HepG2 (cell line): ENCODE measurements around the gene TAPBP. TPM values are rescaled to one million over a fixed set of nuclear protein-coding genes. Genes with fewer than 3 reads are reported as not detected.

Experiments
- DMAP1 ChIP-seq: IDR thresholded peaks from 2 replicates; pipeline ENCODE4 v1.6.1; 2016
- DNMT3B ChIP-seq: conservative IDR thresholded peaks from 2 replicates; pipeline ENCODE4 v1.6.1; 2016; ENCODE audit warnings: missing biosample characterization, control low read depth
- ERF ChIP-seq: IDR thresholded peaks from 2 replicates; pipeline ENCODE4 v1.6.1; 2018; ENCODE audit warnings: missing biosample characterization, missing genetic modification reagents
- HHEX ChIP-seq: IDR thresholded peaks from 2 replicates; pipeline ENCODE4 v1.6.1; 2016; ENCODE audit warnings: control low read depth
- KAT7 ChIP-seq: IDR thresholded peaks from 2 replicates; pipeline ENCODE4 v1.6.1; 2018; ENCODE audit warnings: borderline replicate concordance, missing compliant biosample characterization
- RARA ChIP-seq: IDR thresholded peaks from 2 replicates; pipeline ENCODE4 v1.6.1; 2016; ENCODE audit warnings: missing genetic modification reagents, missing compliant biosample characterization
- TAF15 ChIP-seq: fragments of 200-400 bp; formaldehyde crosslinking; IDR thresholded peaks from one replicate; pipeline ENCODE4 v1.6.1; 2018; ENCODE audit warnings: mild to moderate bottlenecking, low read depth, low read length; ENCODE audit not compliant: poor library complexity, severe bottlenecking
- ZNF234 ChIP-seq: sonication (generic); formaldehyde crosslinking; conservative IDR thresholded peaks from 2 replicates; pipeline ENCODE4 v1.5.1; 2020; ENCODE audit warnings: mild to moderate bottlenecking, missing genetic modification reagents
- ZNF263 ChIP-seq: sonication (generic); formaldehyde crosslinking; IDR thresholded peaks from 2 replicates; pipeline ENCODE4 v1.4.0; 2020; ENCODE audit warnings: missing genetic modification reagents
- ZNF326 ChIP-seq: sonication (generic); formaldehyde crosslinking; IDR thresholded peaks from 2 replicates; pipeline ENCODE4 v1.4.0; 2020; ENCODE audit warnings: missing genetic modification reagents, borderline replicate concordance
- ZNF557 ChIP-seq: sonication (generic); formaldehyde crosslinking; IDR thresholded peaks from 2 replicates; pipeline ENCODE4 v1.4.0; 2020; ENCODE audit warnings: missing genetic modification reagents
- ZNF674 ChIP-seq: sonication (generic); formaldehyde crosslinking; IDR thresholded peaks from 2 replicates; pipeline ENCODE4 v1.5.0; 2020; ENCODE audit warnings: low read depth, mild to moderate bottlenecking, missing genetic modification reagents
- ZNF891 ChIP-seq: sonication (generic); formaldehyde crosslinking; IDR thresholded peaks from 2 replicates; pipeline ENCODE4 v1.5.0; 2020; ENCODE audit warnings: mild to moderate bottlenecking, missing genetic modification reagents
- polyA plus RNA-seq, 8 experiments: library from polyadenylated mRNA; depleted of rRNA in 3 of 8; stranded (reverse) in 7 of 8; unstranded in 1 of 8; fragments of >200 nt; fragmentation: Illumina TruSeq in 4 of 8; extraction: Trizol in 4 of 8; gene quantifications; 2 replicates each; pipeline versions ENCODE4 v1.2.1 to v1.2.3, GENCODE V29; 2011 to 2016; ENCODE audit warnings: low read depth in 4 of 8, missing spikeins in 1 of 8, mixed read lengths in 1 of 8; ENCODE audit not compliant: insufficient read depth in 1 of 8
- total RNA-seq, 5 experiments: library from RNA; depleted of rRNA; stranded (reverse); fragments of >200 nt; fragmentation: Illumina TruSeq; extraction: Trizol; gene quantifications; 2 replicates each; pipeline ENCODE4 v1.2.3, GENCODE V29; 2016; ENCODE audit warnings: low read depth in 1 of 5
- TF ChIP-seq, protein P1 (sequence below): IDR thresholded peaks from 2 replicates; pipeline ENCODE4 v1.6.1; 2016; ENCODE audit warnings: missing biosample characterization, missing genetic modification reagents, low read depth
- TF ChIP-seq, protein P2 (sequence below): sonication (generic); formaldehyde crosslinking; IDR thresholded peaks from 2 replicates; pipeline ENCODE4 v1.5.0; 2020; ENCODE audit warnings: mild to moderate bottlenecking, low read depth, missing genetic modification reagents, borderline replicate concordance
- TF ChIP-seq, protein P3 (sequence below): sonication (generic); formaldehyde crosslinking; IDR thresholded peaks from 2 replicates; pipeline ENCODE4 v1.4.0; 2020; ENCODE audit warnings: missing genetic modification reagents
- TF ChIP-seq, protein P4 (sequence below): sonication (generic); formaldehyde crosslinking; IDR thresholded peaks from 2 replicates; pipeline ENCODE4 v1.4.0; 2020; ENCODE audit warnings: missing genetic modification reagents
- TF ChIP-seq, protein P5 (sequence below): sonication (generic); formaldehyde crosslinking; IDR thresholded peaks from 2 replicates; pipeline ENCODE4 v1.5.0; 2020; ENCODE audit warnings: mild to moderate bottlenecking, missing genetic modification reagents
- TF ChIP-seq, protein P6 (sequence below): sonication (generic); formaldehyde crosslinking; IDR thresholded peaks from 2 replicates; pipeline ENCODE4 v1.4.0; 2020; ENCODE audit warnings: missing genetic modification reagents

Gene TAPBP
- total and polyA plus RNA-seq, 2 of the 13 experiments (the other 11 are each of a cell fraction or from before 2014, with no cell fraction given), result 27.4 to 32.3 TPM

DNA sequence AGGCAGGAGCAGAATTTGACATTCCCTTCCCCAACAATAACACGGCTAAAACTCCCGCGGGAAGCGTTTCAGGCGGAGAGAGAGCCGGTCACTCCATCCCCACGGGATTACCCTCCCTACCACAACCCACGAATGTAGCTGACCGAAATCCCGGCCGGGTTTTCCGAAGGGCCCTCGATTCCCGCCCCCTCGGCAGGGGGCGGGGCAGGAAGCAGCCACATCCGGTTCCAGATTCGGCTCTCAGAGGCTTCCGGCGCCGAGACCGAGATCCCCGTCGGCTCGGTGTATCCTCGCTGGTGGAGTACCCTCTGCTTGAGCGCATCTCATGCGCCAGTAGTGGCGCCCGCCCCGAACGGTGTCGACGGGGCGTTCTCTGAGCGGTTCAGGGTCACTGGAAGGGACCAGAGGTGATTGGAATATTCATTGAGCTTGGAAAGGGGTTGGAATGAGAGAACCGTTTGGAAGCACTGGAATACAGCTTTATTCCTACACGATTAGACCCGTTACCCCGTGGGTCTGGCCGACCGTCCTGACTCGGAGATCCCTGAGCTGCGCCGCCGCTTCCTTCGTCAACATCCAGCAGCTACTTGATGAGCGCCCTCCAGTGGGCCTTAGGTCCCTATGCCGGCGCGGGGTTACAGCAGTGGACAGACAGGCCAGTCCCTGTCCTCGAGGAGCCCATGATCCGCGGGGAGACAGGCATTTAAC, 14.5 kb downstream of the TAPBP start (continued):
- TF ChIP-seq, protein P1, sequence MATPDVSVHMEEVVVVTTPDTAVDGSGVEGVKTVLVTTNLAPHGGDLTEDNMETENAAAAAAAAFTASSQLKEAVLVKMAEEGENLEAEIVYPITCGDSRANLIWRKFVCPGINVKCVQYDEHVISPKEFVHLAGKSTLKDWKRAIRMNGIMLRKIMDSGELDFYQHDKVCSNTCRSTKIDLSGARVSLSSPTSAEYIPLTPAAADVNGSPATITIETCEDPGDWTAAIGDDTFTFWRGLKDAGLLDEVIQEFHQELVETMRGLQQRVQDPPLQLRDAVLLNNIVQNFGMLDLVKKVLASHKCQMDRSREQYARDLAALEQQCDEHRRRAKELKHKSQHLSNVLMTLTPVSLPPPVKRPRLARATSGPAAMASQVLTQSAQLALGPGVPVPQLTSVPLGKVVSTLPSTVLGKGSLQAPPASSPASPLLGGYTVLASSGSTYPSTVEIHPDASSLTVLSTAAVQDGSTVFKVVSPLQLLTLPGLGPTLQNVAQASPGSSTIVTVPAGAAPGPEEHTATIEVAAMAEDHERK, result 0 out of 2 replicates have a peak, but pooled peaks have one; percentile 27
- TF ChIP-seq, protein P2, sequence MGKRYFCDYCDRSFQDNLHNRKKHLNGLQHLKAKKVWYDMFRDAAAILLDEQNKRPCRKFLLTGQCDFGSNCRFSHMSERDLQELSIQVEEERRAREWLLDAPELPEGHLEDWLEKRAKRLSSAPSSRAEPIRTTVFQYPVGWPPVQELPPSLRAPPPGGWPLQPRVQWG, result 0 out of 2 replicates have a peak, but pooled peaks have one; percentile 92
- TF ChIP-seq TAF15 (no peak), RARA (CRISPR knock-in tag) (peak; percentile 47), ZNF234 (no peak; the same call in 1 of the 2 replicates), ZNF557 (CRISPR knock-in tag) (no peak), ZNF263 (CRISPR knock-in tag) (peak; percentile 73), ZNF891 (CRISPR knock-in tag) (peak; percentile 69; the same call in 1 of the 2 replicates), HHEX (no peak), ERF (CRISPR knock-in tag) (peak; percentile 67; the same call in 1 of the 2 replicates), ZNF326 (CRISPR knock-in tag) (no peak), DMAP1 (CRISPR knock-in tag) (peak; percentile 84), DNMT3B (CRISPR knock-in tag) (no peak), ZNF674 (CRISPR knock-in tag) (peak; percentile 98; the same call in 1 of the 2 replicates), KAT7 (CRISPR knock-in tag) (peak; percentile 99)
- TF ChIP-seq, protein P3, sequence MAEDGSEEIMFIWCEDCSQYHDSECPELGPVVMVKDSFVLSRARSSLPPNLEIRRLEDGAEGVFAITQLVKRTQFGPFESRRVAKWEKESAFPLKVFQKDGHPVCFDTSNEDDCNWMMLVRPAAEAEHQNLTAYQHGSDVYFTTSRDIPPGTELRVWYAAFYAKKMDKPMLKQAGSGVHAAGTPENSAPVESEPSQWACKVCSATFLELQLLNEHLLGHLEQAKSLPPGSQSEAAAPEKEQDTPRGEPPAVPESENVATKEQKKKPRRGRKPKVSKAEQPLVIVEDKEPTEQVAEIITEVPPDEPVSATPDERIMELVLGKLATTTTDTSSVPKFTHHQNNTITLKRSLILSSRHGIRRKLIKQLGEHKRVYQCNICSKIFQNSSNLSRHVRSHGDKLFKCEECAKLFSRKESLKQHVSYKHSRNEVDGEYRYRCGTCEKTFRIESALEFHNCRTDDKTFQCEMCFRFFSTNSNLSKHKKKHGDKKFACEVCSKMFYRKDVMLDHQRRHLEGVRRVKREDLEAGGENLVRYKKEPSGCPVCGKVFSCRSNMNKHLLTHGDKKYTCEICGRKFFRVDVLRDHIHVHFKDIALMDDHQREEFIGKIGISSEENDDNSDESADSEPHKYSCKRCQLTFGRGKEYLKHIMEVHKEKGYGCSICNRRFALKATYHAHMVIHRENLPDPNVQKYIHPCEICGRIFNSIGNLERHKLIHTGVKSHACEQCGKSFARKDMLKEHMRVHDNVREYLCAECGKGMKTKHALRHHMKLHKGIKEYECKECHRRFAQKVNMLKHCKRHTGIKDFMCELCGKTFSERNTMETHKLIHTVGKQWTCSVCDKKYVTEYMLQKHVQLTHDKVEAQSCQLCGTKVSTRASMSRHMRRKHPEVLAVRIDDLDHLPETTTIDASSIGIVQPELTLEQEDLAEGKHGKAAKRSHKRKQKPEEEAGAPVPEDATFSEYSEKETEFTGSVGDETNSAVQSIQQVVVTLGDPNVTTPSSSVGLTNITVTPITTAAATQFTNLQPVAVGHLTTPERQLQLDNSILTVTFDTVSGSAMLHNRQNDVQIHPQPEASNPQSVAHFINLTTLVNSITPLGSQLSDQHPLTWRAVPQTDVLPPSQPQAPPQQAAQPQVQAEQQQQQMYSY, result peak; percentile 99
- TF ChIP-seq, protein P4, sequence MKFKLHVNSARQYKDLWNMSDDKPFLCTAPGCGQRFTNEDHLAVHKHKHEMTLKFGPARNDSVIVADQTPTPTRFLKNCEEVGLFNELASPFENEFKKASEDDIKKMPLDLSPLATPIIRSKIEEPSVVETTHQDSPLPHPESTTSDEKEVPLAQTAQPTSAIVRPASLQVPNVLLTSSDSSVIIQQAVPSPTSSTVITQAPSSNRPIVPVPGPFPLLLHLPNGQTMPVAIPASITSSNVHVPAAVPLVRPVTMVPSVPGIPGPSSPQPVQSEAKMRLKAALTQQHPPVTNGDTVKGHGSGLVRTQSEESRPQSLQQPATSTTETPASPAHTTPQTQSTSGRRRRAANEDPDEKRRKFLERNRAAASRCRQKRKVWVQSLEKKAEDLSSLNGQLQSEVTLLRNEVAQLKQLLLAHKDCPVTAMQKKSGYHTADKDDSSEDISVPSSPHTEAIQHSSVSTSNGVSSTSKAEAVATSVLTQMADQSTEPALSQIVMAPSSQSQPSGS (CRISPR knock-in tag), result peak; percentile 86
- TF ChIP-seq, protein P5, sequence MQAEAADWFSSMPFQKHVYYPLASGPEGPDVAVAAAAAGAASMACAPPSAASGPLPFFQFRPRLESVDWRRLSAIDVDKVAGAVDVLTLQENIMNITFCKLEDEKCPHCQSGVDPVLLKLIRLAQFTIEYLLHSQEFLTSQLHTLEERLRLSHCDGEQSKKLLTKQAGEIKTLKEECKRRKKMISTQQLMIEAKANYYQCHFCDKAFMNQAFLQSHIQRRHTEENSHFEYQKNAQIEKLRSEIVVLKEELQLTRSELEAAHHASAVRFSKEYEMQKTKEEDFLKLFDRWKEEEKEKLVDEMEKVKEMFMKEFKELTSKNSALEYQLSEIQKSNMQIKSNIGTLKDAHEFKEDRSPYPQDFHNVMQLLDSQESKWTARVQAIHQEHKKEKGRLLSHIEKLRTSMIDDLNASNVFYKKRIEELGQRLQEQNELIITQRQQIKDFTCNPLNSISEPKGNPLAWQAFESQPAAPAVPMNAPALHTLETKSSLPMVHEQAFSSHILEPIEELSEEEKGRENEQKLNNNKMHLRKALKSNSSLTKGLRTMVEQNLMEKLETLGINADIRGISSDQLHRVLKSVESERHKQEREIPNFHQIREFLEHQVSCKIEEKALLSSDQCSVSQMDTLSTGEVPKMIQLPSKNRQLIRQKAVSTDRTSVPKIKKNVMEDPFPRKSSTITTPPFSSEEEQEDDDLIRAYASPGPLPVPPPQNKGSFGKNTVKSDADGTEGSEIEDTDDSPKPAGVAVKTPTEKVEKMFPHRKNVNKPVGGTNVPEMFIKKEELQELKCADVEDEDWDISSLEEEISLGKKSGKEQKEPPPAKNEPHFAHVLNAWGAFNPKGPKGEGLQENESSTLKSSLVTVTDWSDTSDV (CRISPR knock-in tag), result no peak
- TF ChIP-seq, protein P6, sequence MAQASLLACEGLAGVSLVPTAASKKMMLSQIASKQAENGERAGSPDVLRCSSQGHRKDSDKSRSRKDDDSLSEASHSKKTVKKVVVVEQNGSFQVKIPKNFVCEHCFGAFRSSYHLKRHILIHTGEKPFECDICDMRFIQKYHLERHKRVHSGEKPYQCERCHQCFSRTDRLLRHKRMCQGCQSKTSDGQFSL (CRISPR knock-in tag), result no peak; the same call in 1 of the 2 replicates
